ENCODE measurements around the gene PLXND1. TPM values are rescaled to one million over a fixed set of nuclear protein-coding genes. Genes with fewer than 3 reads are reported as not detected.

The PLXND1 gene
- total RNA-seq, 1 donor from 2014 or later: 96.5 TPM

GRCh38 chr3:129536804-129537203 is 69.7 kb downstream of the PLXND1 start:
- no peak for DNase-seq (ENCODE audit: extremely low spot score in 2 of 2)
- H3K9me3 ChIP-seq: no peaks in the 10 kb centered on the region
- intact Hi-C loops (cut with DNase I): no loop called here
- H3K4me3 ChIP-seq: no peak overlapping the region
- no peaks in the 10 kb centered on the region for H3K4me1 ChIP-seq
- no peaks in the 10 kb centered on the region for H3K27me3 ChIP-seq
- H3K27ac ChIP-seq: no peak overlapping the region
- TF ChIP-seq POLR2AphosphoS5 (IDR thresholded peaks at IDR 0.05; ENCODE audit: insufficient read depth in 1 of 2, low read depth in 1 of 2): no peak
- TF ChIP-seq POLR2A (IDR thresholded peaks at IDR 0.05): no peak
- TF ChIP-seq, protein P1, sequence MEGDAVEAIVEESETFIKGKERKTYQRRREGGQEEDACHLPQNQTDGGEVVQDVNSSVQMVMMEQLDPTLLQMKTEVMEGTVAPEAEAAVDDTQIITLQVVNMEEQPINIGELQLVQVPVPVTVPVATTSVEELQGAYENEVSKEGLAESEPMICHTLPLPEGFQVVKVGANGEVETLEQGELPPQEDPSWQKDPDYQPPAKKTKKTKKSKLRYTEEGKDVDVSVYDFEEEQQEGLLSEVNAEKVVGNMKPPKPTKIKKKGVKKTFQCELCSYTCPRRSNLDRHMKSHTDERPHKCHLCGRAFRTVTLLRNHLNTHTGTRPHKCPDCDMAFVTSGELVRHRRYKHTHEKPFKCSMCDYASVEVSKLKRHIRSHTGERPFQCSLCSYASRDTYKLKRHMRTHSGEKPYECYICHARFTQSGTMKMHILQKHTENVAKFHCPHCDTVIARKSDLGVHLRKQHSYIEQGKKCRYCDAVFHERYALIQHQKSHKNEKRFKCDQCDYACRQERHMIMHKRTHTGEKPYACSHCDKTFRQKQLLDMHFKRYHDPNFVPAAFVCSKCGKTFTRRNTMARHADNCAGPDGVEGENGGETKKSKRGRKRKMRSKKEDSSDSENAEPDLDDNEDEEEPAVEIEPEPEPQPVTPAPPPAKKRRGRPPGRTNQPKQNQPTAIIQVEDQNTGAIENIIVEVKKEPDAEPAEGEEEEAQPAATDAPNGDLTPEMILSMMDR (IDR thresholded peaks at IDR 0.05): no peak
- H3K36me3 ChIP-seq: no peaks in the 10 kb centered on the region

DNA sequence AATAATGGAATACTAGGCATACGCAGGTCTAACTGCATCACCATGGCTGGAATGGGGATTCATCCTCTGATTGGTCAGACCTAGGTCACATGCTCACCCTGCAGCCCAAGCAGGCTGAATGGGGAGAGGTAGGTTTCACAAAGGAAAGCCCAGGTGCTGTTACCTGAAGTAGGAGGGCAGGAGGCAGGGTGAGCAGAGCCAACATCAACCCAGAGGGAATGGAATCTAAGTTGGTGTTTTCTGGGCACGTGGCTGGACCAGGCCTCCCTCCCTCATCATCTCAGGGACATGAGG is 70.2 kb downstream of the PLXND1 start:
- TF ChIP-seq POLR2A (IDR thresholded peaks at IDR 0.05) (no peak), POLR2AphosphoS5 (IDR thresholded peaks at IDR 0.05; ENCODE audit: insufficient read depth in 1 of 2, low read depth in 1 of 2) (no peak)
- TF ChIP-seq, protein P1 (IDR thresholded peaks at IDR 0.05): no peak
- H3K4me1 ChIP-seq: no peaks in the 10 kb centered on the region
- no peak overlapping the region for H3K27ac ChIP-seq
- no peaks in the 10 kb centered on the region for H3K27me3 ChIP-seq
- intact Hi-C loops (cut with DNase I): no loop called here
- no peak for DNase-seq (ENCODE audit: extremely low spot score in 2 of 2)
- H3K36me3 ChIP-seq: no peaks in the 10 kb centered on the region
- no peaks in the 10 kb centered on the region for H3K9me3 ChIP-seq
- H3K4me3 ChIP-seq: no peak overlapping the region

- TF ChIP-seq, protein P1 (IDR thresholded peaks at IDR 0.05): no peak
- TF ChIP-seq POLR2A (IDR thresholded peaks at IDR 0.05): no peak
- Histone ChIP-seq H3K27me3 (no peaks in the 10 kb centered on the region), H3K36me3 (no peaks in the 10 kb centered on the region), H3K4me3 (no peak overlapping the region), H3K9me3 (no peaks in the 10 kb centered on the region), H3K27ac (no peak overlapping the region), H3K4me1 (no peaks in the 10 kb centered on the region)
- intact Hi-C loops (cut with DNase I): no loop called here
- no peak for DNase-seq (ENCODE audit: extremely low spot score in 2 of 2)
Measured at GRCh38 chr3:129535075-129535474, 71.4 kb downstream of the PLXND1 start.

DNA sequence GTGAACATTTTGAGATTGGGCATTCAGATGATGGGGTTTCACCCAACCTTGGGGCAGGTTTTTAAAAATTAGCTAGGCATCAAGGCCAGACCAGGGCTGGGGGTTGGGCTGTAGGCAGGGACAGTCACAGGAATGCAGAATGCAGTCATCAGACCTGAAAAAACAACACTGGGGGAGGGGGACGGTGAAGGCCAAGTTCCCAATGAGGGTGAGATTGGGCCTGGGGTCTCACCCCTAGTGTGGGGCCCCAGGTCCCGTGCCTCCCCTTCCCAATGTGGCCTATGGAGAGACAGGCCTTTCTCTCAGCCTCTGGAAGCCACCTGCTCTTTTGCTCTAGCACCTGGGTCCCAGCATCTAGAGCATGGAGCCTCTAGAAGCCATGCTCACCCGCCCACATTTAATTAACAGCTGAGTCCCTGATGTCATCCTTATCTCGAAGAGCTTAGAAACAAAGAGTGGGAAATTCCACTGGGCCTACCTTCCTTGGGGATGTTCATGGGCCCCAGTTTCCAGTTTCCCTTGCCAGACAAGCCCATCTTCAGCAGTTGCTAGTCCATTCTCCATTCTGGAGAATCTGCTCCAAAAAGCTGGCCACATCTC is 71.9 kb downstream of the PLXND1 start:
- H3K36me3 ChIP-seq: no peaks in the 10 kb centered on the region
- DNase-seq (ENCODE audit: extremely low spot score in 2 of 2): no peak
- H3K27ac ChIP-seq: no peak overlapping the region
- no peak overlapping the region for H3K4me3 ChIP-seq
- no peaks in the 10 kb centered on the region for H3K27me3 ChIP-seq
- H3K9me3 ChIP-seq: no peaks in the 10 kb centered on the region
- TF ChIP-seq, protein P1 (IDR thresholded peaks at IDR 0.05): no peak
- no peak for TF ChIP-seq POLR2A (IDR thresholded peaks at IDR 0.05)
- intact Hi-C loops (cut with DNase I): no loop called here
- H3K4me1 ChIP-seq: no peaks in the 10 kb centered on the region

DNA sequence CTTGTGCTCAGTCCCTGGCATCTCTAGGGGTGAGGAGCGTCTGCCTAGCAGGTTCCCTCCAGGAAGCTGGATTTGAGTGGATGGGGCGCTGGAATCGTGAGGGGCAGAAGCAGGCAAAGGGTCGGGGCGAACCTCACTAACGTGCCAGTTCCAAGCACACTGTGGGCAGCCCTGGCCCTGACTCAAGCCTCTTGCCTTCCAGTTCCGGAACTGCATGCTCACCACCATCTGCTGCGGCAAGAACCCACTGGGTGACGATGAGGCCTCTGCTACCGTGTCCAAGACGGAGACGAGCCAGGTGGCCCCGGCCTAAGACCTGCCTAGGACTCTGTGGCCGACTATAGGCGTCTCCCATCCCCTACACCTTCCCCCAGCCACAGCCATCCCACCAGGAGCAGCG is 73.1 kb downstream of the PLXND1 start:
- no peak for DNase-seq (ENCODE audit: extremely low spot score in 2 of 2)
- intact Hi-C loops (cut with DNase I): no loop called here
- H3K27ac ChIP-seq: no peak overlapping the region
- H3K4me1 ChIP-seq: no peaks in the 10 kb centered on the region
- H3K27me3 ChIP-seq: no peaks in the 10 kb centered on the region
- H3K4me3 ChIP-seq: no peak overlapping the region
- TF ChIP-seq POLR2A (IDR thresholded peaks at IDR 0.05) (no peak), POLR2AphosphoS5 (IDR thresholded peaks at IDR 0.05; ENCODE audit: insufficient read depth in 1 of 2, low read depth in 1 of 2) (no peak)
- H3K36me3 ChIP-seq: no peaks in the 10 kb centered on the region
- no peaks in the 10 kb centered on the region for H3K9me3 ChIP-seq

DNA sequence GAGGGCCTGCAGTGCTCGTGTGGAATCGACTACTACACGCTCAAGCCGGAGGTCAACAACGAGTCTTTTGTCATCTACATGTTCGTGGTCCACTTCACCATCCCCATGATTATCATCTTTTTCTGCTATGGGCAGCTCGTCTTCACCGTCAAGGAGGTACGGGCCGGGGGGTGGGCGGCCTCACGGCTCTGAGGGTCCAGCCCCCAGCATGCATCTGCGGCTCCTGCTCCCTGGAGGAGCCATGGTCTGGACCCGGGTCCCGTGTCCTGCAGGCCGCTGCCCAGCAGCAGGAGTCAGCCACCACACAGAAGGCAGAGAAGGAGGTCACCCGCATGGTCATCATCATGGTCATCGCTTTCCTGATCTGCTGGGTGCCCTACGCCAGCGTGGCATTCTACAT is 74.2 kb downstream of the PLXND1 start:
- intact Hi-C loops (cut with DNase I): no loop called here
- Histone ChIP-seq H3K4me1 (no peaks in the 10 kb centered on the region), H3K27me3 (no peaks in the 10 kb centered on the region), H3K27ac (no peak overlapping the region), H3K4me3 (no peak overlapping the region), H3K9me3 (no peaks in the 10 kb centered on the region), H3K36me3 (no peaks in the 10 kb centered on the region)
- DNase-seq (ENCODE audit: extremely low spot score in 2 of 2): no peak
- TF ChIP-seq, protein P1 (IDR thresholded peaks at IDR 0.05): no peak
- TF ChIP-seq POLR2AphosphoS5 (IDR thresholded peaks at IDR 0.05; ENCODE audit: insufficient read depth in 1 of 2, low read depth in 1 of 2) (no peak), POLR2A (IDR thresholded peaks at IDR 0.05) (no peak)
